GM12878 (cell line): ENCODE data around the gene BAZ1B. TPM values are rescaled to one million over a fixed set of nuclear protein-coding genes. Genes with fewer than 3 reads are reported as not detected.

ENCODE experiments used
- ATAC-seq: fragments of 200-7000 bp; cut with Tn5 transposase; 3 replicates; pipeline ENCODE4 v1.9.1; 2020; ENCODE audit warnings: mild to moderate bottlenecking, moderate library complexity
- BruUV-seq: library from RNA; stranded (reverse); fragments of 400-500 nt; replicated peaks from 2 replicates; lab custom pipeline; 2021; lab: Mats Ljungman, UMichigan
- CTCF ChIA-PET: fragments of 300-600 bp; sonication (Branson Sonifier 250); formaldehyde crosslinking; extraction: SDS; loops from one replicate; lab custom pipeline; 2021; ENCODE audit warnings: inconsistent platforms; lab: Yijun Ruan, JAX
- POLR2A ChIA-PET: fragments of 350-600 bp; formaldehyde crosslinking; extraction: SDS; loops from one replicate; lab custom pipeline; 2021; ENCODE audit warnings: inconsistent platforms; lab: Charles Lee
- RAD21 ChIA-PET: fragments of 300-600 bp; sonication (Branson Sonifier 250); formaldehyde crosslinking; loops from one replicate; lab custom pipeline; 2023; ENCODE audit warnings: antibody characterized with exemption; ENCODE audit not compliant: unreplicated experiment; lab: Charles Lee
- SMC1A ChIA-PET: fragments of 300-600 bp; sonication (Branson Sonifier 250); formaldehyde crosslinking; loops from one replicate; lab custom pipeline; 2023; ENCODE audit not compliant: unreplicated experiment, uncharacterized antibody; lab: Charles Lee
- DNase-seq: peaks from one replicate; pipeline ENCODE4 v3.0.0-alpha.2; 2011; ENCODE audit warnings: low read depth, low spot score
- FAIRE-seq: peaks from 3 replicates; lab custom pipeline; 2011; peaks lifted over from hg19 to GRCh38; lab: Jason Lieb, UNC
- H2AFZ ChIP-seq: 2 replicates; pipeline ENCODE4 v1.6.0; 2011; ENCODE audit warnings: low read depth, low read length, control low read depth; ENCODE audit not compliant: control insufficient read depth
- H3K27ac ChIP-seq: 2 replicates; pipeline ENCODE4 v1.5.1; 2011; ENCODE audit warnings: control low read depth; ENCODE audit not compliant: control insufficient read depth, insufficient read depth
- H3K27me3 ChIP-seq, 2 experiments: replicated peaks in 1 of 2; 2 replicates each; pipeline versions ENCODE4 v1.6.0 to v1.6.1; 2011; ENCODE audit warnings: low read length in 1 of 2; ENCODE audit not compliant: control insufficient read depth in 2 of 2, insufficient read depth in 2 of 2
- H3K36me3 ChIP-seq, 2 experiments: 2 replicates each; pipeline ENCODE4 v1.5.1; 2011; ENCODE audit warnings: low read length in 1 of 2; ENCODE audit not compliant: control insufficient read depth in 2 of 2, insufficient read depth in 2 of 2
- H3K4me1 ChIP-seq: 2 replicates; pipeline ENCODE4 v1.6.1; 2011; ENCODE audit warnings: mild to moderate bottlenecking, low read length, moderate library complexity, mixed read lengths; ENCODE audit not compliant: control insufficient read depth, insufficient read depth
- H3K4me2 ChIP-seq: 2 replicates; pipeline ENCODE4 v1.6.0; 2011; ENCODE audit warnings: control low read depth; ENCODE audit not compliant: control insufficient read depth, insufficient read depth
- H3K4me3 ChIP-seq: fragments of 200-600 bp; sonication (generic); 2 replicates; pipeline ENCODE4 v1.5.1; 2016
- H3K79me2 ChIP-seq: 2 replicates; pipeline ENCODE4 v1.6.0; 2011; ENCODE audit warnings: low read length; ENCODE audit not compliant: control insufficient read depth, insufficient read depth
- H3K9ac ChIP-seq: 2 replicates; pipeline ENCODE4 v1.8.0; 2011; ENCODE audit warnings: low read length, control low read depth, mixed read lengths; ENCODE audit not compliant: control insufficient read depth, insufficient read depth
- H3K9me3 ChIP-seq: replicated peaks from 3 replicates; pipeline ENCODE4 v1.5.1; 2011; ENCODE audit warnings: mild to moderate bottlenecking, low read length; ENCODE audit not compliant: control insufficient read depth, insufficient read depth
- H4K20me1 ChIP-seq: 2 replicates; pipeline ENCODE4 v1.6.0; 2011; ENCODE audit not compliant: control insufficient read depth, insufficient read depth
- ATF7 ChIP-seq: fragments of 450-650 bp; IDR thresholded peaks from 2 replicates; pipeline ENCODE4 v1.6.1; 2016; ENCODE audit warnings: low read depth, mild to moderate bottlenecking
- BMI1 ChIP-seq: fragments of 450-650 bp; IDR thresholded peaks from 2 replicates; pipeline ENCODE4 v1.6.1; 2016; ENCODE audit warnings: mild to moderate bottlenecking, moderate library complexity, borderline replicate concordance
- CBX3 ChIP-seq: fragments of 200-600 bp; sonication (generic); IDR thresholded peaks from 2 replicates; pipeline ENCODE4 v1.6.1; 2016; ENCODE audit warnings: low read depth, borderline replicate concordance
- CREB1 ChIP-seq: IDR thresholded peaks from 2 replicates; pipeline ENCODE4 v1.6.1; 2012; ENCODE audit warnings: low read depth, mild to moderate bottlenecking, inconsistent platforms
- EGR1 ChIP-seq, 2 experiments: IDR thresholded peaks; 1 replicate in 1 of 2; 2 replicates in 1 of 2; pipeline ENCODE4 v1.6.1; 2011 to 2012; ENCODE audit warnings: low read depth in 2 of 2, low read length in 2 of 2, borderline replicate concordance in 1 of 2, mild to moderate bottlenecking in 1 of 2, moderate library complexity in 1 of 2
- EP300 ChIP-seq, 2 experiments: fragments of 150-350 bp in 1 of 2; IDR thresholded peaks; 2 replicates each; pipeline ENCODE4 v1.6.1; 2011 to 2012; ENCODE audit warnings: low read depth in 2 of 2, low read length in 2 of 2, borderline replicate concordance in 1 of 2, improper control_type of control experiment in 1 of 2, inconsistent platforms in 1 of 2; ENCODE audit not compliant: control insufficient read depth in 1 of 2
- FOXK2 ChIP-seq: fragments of 450-650 bp; IDR thresholded peaks from 2 replicates; pipeline ENCODE4 v1.6.1; 2017; ENCODE audit warnings: mild to moderate bottlenecking, moderate library complexity
- MEF2B ChIP-seq: fragments of 450-650 bp; IDR thresholded peaks from 2 replicates; pipeline ENCODE4 v1.6.1; 2018; ENCODE audit warnings: mild to moderate bottlenecking, moderate library complexity; ENCODE audit not compliant: partially characterized antibody, poor library complexity, severe bottlenecking
- NFYA ChIP-seq: IDR thresholded peaks from 2 replicates; pipeline ENCODE4 v1.6.1; 2011; ENCODE audit warnings: low read depth, mild to moderate bottlenecking, low read length, improper control_type of control experiment, borderline replicate concordance
- POLR2AphosphoS2 ChIP-seq: IDR thresholded peaks from 2 replicates; pipeline ENCODE4 v1.6.1; 2011; ENCODE audit warnings: low read depth, mild to moderate bottlenecking, low read length, improper control_type of control experiment, moderate library complexity
- RBBP5 ChIP-seq: fragments of 200-600 bp; sonication (generic); conservative IDR thresholded peaks from 2 replicates; pipeline ENCODE4 v1.6.1; 2016
- SMAD5 ChIP-seq: IDR thresholded peaks from 2 replicates; pipeline ENCODE4 v1.6.1; 2016; ENCODE audit warnings: antibody characterized with exemption, low read depth
- SUPT20H ChIP-seq: IDR thresholded peaks from 2 replicates; pipeline ENCODE4 v1.6.1; 2011; ENCODE audit warnings: low read depth, mild to moderate bottlenecking, low read length, moderate library complexity, borderline replicate concordance; ENCODE audit not compliant: control insufficient read depth
- ZNF384 ChIP-seq: IDR thresholded peaks from 2 replicates; pipeline ENCODE4 v1.6.1; 2012; ENCODE audit warnings: low read depth, mild to moderate bottlenecking, low read length, improper control_type of control experiment, borderline replicate concordance
- WGBS: methylation state at CpG from one replicate; pipeline ENCODE4 v1.1.6; 2016; ENCODE audit warnings: low lambda C conversion rate; ENCODE audit not compliant: insufficient replicate concordance, insufficient coverage; ENCODE audit errors: missing lambda C conversion rate; 5-methylcytosine and 5-hydroxymethylcytosine counted together
- in situ Hi-C: fragments of 300-500 bp; cut with MboI; formaldehyde crosslinking; loops from 9 replicates; pipeline ENCODE4 v1.14.3; 2018; ENCODE audit warnings: mixed read lengths
- intact Hi-C: fragments of 100-400 bp; cut with micrococcal nuclease; formaldehyde crosslinking; loops from one replicate; pipeline ENCODE4 v1.14.2; 2022; ENCODE audit not compliant: unreplicated experiment
- polyA plus RNA-seq, 11 experiments: library from polyadenylated mRNA; depleted of rRNA in 4 of 11; unstranded in 6 of 11; stranded (reverse) in 5 of 11; fragments of >200 nt; fragmentation: Nextera tagmentation in 4 of 11; fragmentation: Illumina TruSeq in 1 of 11; extraction: Ambion mirVana in 4 of 11; extraction: Trizol in 1 of 11; gene quantifications; 1 replicate in 1 of 11; 2 replicates in 10 of 11; pipeline versions ENCODE4 v1.2.1 to v1.2.3, GENCODE V29; 2011 to 2016; ENCODE audit warnings: inconsistent platforms in 2 of 11, missing spikeins in 2 of 11, low read depth in 1 of 11
- total RNA-seq, 4 experiments: library from RNA; depleted of rRNA in 3 of 4; stranded (reverse); fragments of >200 nt in 3 of 4; fragmentation: Illumina TruSeq in 1 of 4; extraction: Trizol in 1 of 4; gene quantifications; 2 replicates each; pipeline versions ENCODE4 v1.2.1 to v1.2.3, GENCODE V29; 2013 to 2021
- TF ChIP-seq, protein P1 (sequence below): fragments of 450-650 bp; formaldehyde crosslinking; IDR thresholded peaks from 2 replicates; pipeline ENCODE4 v1.4.0; 2022; ENCODE audit warnings: mild to moderate bottlenecking, moderate library complexity
- TF ChIP-seq, protein P2 (sequence below): IDR thresholded peaks from 2 replicates; pipeline ENCODE4 v1.6.1; 2011; ENCODE audit warnings: mild to moderate bottlenecking, low read depth, low read length, moderate library complexity; ENCODE audit not compliant: insufficient replicate concordance
- TF ChIP-seq, protein P3 (sequence below): fragments of 450-650 bp; IDR thresholded peaks from 2 replicates; pipeline ENCODE4 v1.6.1; 2014; ENCODE audit warnings: mild to moderate bottlenecking

Gene BAZ1B
- total and polyA plus RNA-seq, 10 of the 15 experiments (the other 5 are each of a cell fraction or from before 2014, with no cell fraction given): 14.0 to 77.4 (median 36.2) TPM

DNA sequence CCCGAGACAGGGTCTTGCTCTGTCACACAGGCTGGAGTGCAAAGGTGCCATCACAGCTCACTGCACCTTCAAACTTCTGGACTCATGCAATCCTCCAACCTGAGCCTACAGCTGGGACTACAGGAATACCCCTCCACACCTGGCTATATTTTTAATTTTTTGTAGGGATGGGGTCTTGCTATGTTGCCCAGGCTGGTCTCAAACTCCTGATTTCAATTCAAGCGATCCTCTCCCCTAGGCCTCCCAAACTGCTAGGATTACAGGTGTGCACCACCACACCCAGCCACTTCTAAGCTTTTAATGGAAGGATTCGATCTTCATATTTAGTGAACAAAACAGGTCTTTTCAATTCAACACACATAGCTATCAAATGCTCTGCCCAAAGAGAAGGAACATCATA is 58.8 kb downstream of the BAZ1B start:
- 70% methylated on average over 3 of the region's 3 CpGs for WGBS
- Histone ChIP-seq H3K9ac (no peak overlapping the region), H4K20me1 (no peaks in the 10 kb centered on the region)

DNA sequence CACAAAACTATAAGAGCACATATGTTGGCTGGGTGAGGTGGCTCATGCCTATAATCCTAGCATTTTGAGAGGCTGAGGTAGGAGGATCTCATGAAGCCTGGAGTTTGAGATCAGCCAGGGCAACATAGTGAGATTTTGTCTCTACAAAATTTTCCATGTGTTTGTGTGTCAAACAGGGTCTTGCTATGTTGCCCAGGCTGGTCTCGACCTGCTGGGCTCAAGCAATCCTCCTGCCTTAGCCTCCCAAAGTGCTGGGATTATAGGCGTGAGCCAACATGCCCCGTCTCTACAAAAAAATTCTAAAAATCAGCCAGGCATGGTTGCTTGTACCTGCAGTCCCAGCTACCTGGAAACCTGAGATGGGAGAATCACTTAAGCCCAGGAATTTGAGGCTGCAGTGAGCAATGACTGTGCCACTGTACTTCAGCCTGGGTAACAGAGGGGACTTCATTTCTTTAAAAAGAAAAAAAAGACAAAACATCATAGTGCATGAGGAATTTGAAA is 60.3 kb downstream of the BAZ1B start:
- FAIRE-seq (no peak), ATAC-seq (no peak), DNase-seq (no peak)
- Histone ChIP-seq H3K4me3 (no peak overlapping the region), H4K20me1 (no peaks in the 10 kb centered on the region), H3K4me2 (no peak overlapping the region), H3K9ac (no peak overlapping the region), H3K27ac (no peak overlapping the region), H2AFZ (no peak overlapping the region), H3K79me2 (no peaks in the 10 kb centered on the region), H3K36me3 (peaks cover 17 to 54% of the 10 kb centered on the region in 2 experiments), H3K27me3 (no peaks in the 10 kb centered on the region), H3K9me3 (no peaks in the 10 kb centered on the region), H3K4me1 (no peaks in the 10 kb centered on the region)
- intact Hi-C loops: no loop called here
- SMC1A ChIA-PET: interaction anchor here (1.0 kb wide), 1 partner anchor 10 kb away, joined by 4 read pairs; no protein-coding TSS in a partner anchor
- no TSS peak for BruUV-seq
- POLR2A ChIA-PET: no interaction called here
- RAD21 ChIA-PET: no interaction called here
- CTCF ChIA-PET: no interaction called here
- 97% methylated on average over 3 of the region's 3 CpGs for WGBS
- in situ Hi-C loops: no loop called here
- TF ChIP-seq, protein P1, sequence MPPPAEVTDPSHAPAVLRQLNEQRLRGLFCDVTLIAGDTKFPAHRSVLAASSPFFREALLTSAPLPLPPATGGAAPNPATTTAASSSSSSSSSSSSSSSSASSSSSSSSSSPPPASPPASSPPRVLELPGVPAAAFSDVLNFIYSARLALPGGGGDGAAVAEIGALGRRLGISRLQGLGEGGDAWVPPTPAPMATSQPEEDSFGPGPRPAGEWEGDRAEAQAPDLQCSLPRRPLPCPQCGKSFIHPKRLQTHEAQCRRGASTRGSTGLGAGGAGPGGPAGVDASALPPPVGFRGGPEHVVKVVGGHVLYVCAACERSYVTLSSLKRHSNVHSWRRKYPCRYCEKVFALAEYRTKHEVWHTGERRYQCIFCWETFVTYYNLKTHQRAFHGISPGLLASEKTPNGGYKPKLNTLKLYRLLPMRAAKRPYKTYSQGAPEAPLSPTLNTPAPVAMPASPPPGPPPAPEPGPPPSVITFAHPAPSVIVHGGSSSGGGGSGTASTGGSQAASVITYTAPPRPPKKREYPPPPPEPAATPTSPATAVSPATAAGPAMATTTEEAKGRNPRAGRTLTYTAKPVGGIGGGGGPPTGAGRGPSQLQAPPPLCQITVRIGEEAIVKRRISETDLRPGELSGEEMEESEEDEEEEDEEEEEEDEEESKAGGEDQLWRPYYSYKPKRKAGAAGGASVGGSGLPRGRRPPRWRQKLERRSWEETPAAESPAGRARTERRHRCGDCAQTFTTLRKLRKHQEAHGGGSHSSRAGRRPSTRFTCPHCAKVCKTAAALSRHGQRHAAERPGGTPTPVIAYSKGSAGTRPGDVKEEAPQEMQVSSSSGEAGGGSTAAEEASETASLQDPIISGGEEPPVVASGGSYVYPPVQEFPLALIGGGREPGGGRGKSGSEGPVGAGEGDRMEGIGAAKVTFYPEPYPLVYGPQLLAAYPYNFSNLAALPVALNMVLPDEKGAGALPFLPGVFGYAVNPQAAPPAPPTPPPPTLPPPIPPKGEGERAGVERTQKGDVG (CRISPR knock-in tag): no peak
- TF ChIP-seq, protein P2, sequence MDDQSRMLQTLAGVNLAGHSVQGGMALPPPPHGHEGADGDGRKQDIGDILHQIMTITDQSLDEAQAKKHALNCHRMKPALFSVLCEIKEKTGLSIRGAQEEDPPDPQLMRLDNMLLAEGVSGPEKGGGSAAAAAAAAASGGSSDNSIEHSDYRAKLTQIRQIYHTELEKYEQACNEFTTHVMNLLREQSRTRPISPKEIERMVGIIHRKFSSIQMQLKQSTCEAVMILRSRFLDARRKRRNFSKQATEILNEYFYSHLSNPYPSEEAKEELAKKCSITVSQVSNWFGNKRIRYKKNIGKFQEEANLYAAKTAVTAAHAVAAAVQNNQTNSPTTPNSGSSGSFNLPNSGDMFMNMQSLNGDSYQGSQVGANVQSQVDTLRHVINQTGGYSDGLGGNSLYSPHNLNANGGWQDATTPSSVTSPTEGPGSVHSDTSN: no peak
- TF ChIP-seq CREB1 (no peak), CBX3 (no peak), POLR2AphosphoS2 (no peak), RBBP5 (no peak), FOXK2 (no peak)
- TF ChIP-seq, protein P3, sequence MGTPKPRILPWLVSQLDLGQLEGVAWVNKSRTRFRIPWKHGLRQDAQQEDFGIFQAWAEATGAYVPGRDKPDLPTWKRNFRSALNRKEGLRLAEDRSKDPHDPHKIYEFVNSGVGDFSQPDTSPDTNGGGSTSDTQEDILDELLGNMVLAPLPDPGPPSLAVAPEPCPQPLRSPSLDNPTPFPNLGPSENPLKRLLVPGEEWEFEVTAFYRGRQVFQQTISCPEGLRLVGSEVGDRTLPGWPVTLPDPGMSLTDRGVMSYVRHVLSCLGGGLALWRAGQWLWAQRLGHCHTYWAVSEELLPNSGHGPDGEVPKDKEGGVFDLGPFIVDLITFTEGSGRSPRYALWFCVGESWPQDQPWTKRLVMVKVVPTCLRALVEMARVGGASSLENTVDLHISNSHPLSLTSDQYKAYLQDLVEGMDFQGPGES: no peak

More for the DNA sequence above, 58.8 kb downstream of the BAZ1B start:
- H3K27ac ChIP-seq: no peak overlapping the region
- POLR2A ChIA-PET: no interaction called here
- RAD21 ChIA-PET: no interaction called here
- no TSS peak for BruUV-seq
- CTCF ChIA-PET: interaction anchor here (1.0 kb wide), 1 partner anchor 12 kb away, joined by 4 read pairs; no protein-coding TSS in a partner anchor
- FAIRE-seq (no peak), ATAC-seq (no peak), DNase-seq (no peak)
- H3K27me3 ChIP-seq: no peaks in the 10 kb centered on the region
- H3K4me3 ChIP-seq: no peak overlapping the region
- intact Hi-C loops (no loop called here), in situ Hi-C loops (no loop called here)
- no peaks in the 10 kb centered on the region for H3K4me1 ChIP-seq
- H3K36me3 ChIP-seq: peaks cover 10 to 54% of the 10 kb centered on the region in 2 experiments
- H3K4me2 ChIP-seq: no peak overlapping the region
- TF ChIP-seq CREB1 (no peak), NFYA (no peak), MEF2B (no peak), EP300 (IDR thresholded peaks at IDR 0.05; ENCODE audit: borderline replicate concordance in 1 of 2, control insufficient read depth in 1 of 2, low read depth in 2 of 2, low read length in 2 of 2) (no peak), ZNF384 (no peak), SUPT20H (no peak), BMI1 (no peak), ATF7 (no peak), EGR1 (IDR thresholded peaks at IDR 0.05; ENCODE audit: borderline replicate concordance in 1 of 2, low read depth in 2 of 2, low read length in 2 of 2) (no peak), SMAD5 (no peak)
- SMC1A ChIA-PET: no interaction called here
- no peaks in the 10 kb centered on the region for H3K79me2 ChIP-seq
- H2AFZ ChIP-seq: no peak overlapping the region
- no peaks in the 10 kb centered on the region for H3K9me3 ChIP-seq
